SK-N-SH treated with all-trans-retinoic acid at 6 μM for 48 hours (cell line): ENCODE measurements around the gene AVPI1.
"Not testable (repeated sequence)": the region's sequence is repeated elsewhere in the genome, so short reads cannot be mapped to it uniquely, and the experiment has no call there.

Experiments used
- ATAC-seq: fragments of 200-7000 bp; cut with Tn5 transposase; 3 replicates; pipeline ENCODE4 v1.9.1; 2020; ENCODE audit warnings: mild to moderate bottlenecking, moderate library complexity
- ARNTL ChIP-seq: fragments of 450-650 bp; formaldehyde crosslinking; IDR thresholded peaks from 2 replicates; pipeline ENCODE4 v1.5.0; 2020; ENCODE audit warnings: low read depth, mild to moderate bottlenecking, moderate library complexity, borderline replicate concordance
- BACH2 ChIP-seq: fragments of 250-450 bp; sonication (Bioruptor Pico); IDR thresholded peaks from 2 replicates; pipeline ENCODE4 v1.9.0; 2021; ENCODE audit warnings: mild to moderate bottlenecking, borderline replicate concordance
- CSDC2 ChIP-seq: fragments of 250-450 bp; sonication (Bioruptor Pico); IDR thresholded peaks from 2 replicates; pipeline ENCODE4 v1.5.0; 2020; ENCODE audit warnings: mild to moderate bottlenecking, moderate library complexity
- ESRRG ChIP-seq: fragments of 250-450 bp; sonication (Bioruptor Pico); IDR thresholded peaks from 2 replicates; pipeline ENCODE4 v1.6.1; 2021; ENCODE audit warnings: mild to moderate bottlenecking
- GLIS3 ChIP-seq: fragments of 250-450 bp; sonication (Bioruptor Pico); IDR thresholded peaks from 2 replicates; pipeline ENCODE4 v1.5.0; 2020; ENCODE audit warnings: mild to moderate bottlenecking, moderate library complexity
- ISL1 ChIP-seq: fragments of 250-450 bp; sonication (Bioruptor Pico); IDR thresholded peaks from 2 replicates; pipeline ENCODE4 v2.1.2; 2022; ENCODE audit warnings: mild to moderate bottlenecking, moderate library complexity
- RARB ChIP-seq: fragments of 250-450 bp; sonication (Bioruptor Pico); IDR thresholded peaks from 2 replicates; pipeline ENCODE4 v1.8.0; 2021; ENCODE audit warnings: mild to moderate bottlenecking, moderate library complexity
- SNAI2 ChIP-seq: fragments of 250-450 bp; sonication (Bioruptor Pico); IDR thresholded peaks from 2 replicates; pipeline ENCODE4 v1.5.0; 2020; ENCODE audit warnings: mild to moderate bottlenecking, moderate library complexity
- TOX ChIP-seq: fragments of 250-450 bp; sonication (Bioruptor Pico); IDR thresholded peaks from 2 replicates; pipeline ENCODE4 v1.8.0; 2021; ENCODE audit warnings: mild to moderate bottlenecking, moderate library complexity, borderline replicate concordance
- ZC3H10 ChIP-seq: fragments of 250-450 bp; sonication (Bioruptor Pico); IDR thresholded peaks from 2 replicates; pipeline ENCODE4 v1.5.1; 2021; ENCODE audit warnings: mild to moderate bottlenecking, moderate library complexity
- ZFP3 ChIP-seq: fragments of 250-450 bp; sonication (Bioruptor Pico); IDR thresholded peaks from 2 replicates; pipeline ENCODE4 v1.5.0; 2020; ENCODE audit warnings: mild to moderate bottlenecking, moderate library complexity
- ZFP30 ChIP-seq: fragments of 450-650 bp; formaldehyde crosslinking; IDR thresholded peaks from 2 replicates; pipeline ENCODE4 v1.5.0; 2022; ENCODE audit warnings: mild to moderate bottlenecking, moderate library complexity
- ZNF565 ChIP-seq: fragments of 450-650 bp; formaldehyde crosslinking; conservative IDR thresholded peaks from 2 replicates; pipeline ENCODE4 v1.5.0; 2020; ENCODE audit warnings: low read depth, mild to moderate bottlenecking, moderate library complexity
- ZNF70 ChIP-seq: fragments of 450-650 bp; formaldehyde crosslinking; IDR thresholded peaks from 2 replicates; pipeline ENCODE4 v1.5.0; 2020; ENCODE audit warnings: mild to moderate bottlenecking, moderate library complexity
- ZNF8 ChIP-seq: fragments of 450-650 bp; formaldehyde crosslinking; IDR thresholded peaks from 2 replicates; pipeline ENCODE4 v1.5.0; 2020; ENCODE audit warnings: mild to moderate bottlenecking, moderate library complexity
- TF ChIP-seq, protein P1 (sequence below): fragments of 250-450 bp; sonication (Bioruptor Pico); IDR thresholded peaks from 2 replicates; pipeline ENCODE4 v1.5.0; 2020; ENCODE audit warnings: mild to moderate bottlenecking, moderate library complexity
- TF ChIP-seq, protein P2 (sequence below): fragments of 250-450 bp; sonication (Bioruptor Pico); IDR thresholded peaks from 2 replicates; pipeline ENCODE4 v1.5.1; 2020; ENCODE audit warnings: low read depth, mild to moderate bottlenecking, moderate library complexity
- TF ChIP-seq, protein P3 (sequence below): fragments of 250-450 bp; sonication (Bioruptor Pico); IDR thresholded peaks from 2 replicates; pipeline ENCODE4 v1.5.1; 2021; ENCODE audit warnings: mild to moderate bottlenecking, moderate library complexity
- TF ChIP-seq, protein P4 (sequence below): fragments of 250-450 bp; sonication (Bioruptor Pico); IDR thresholded peaks from 2 replicates; pipeline ENCODE4 v1.8.0; 2021; ENCODE audit warnings: low read depth, mild to moderate bottlenecking, moderate library complexity, borderline replicate concordance

AVPI1 gene

DNA sequence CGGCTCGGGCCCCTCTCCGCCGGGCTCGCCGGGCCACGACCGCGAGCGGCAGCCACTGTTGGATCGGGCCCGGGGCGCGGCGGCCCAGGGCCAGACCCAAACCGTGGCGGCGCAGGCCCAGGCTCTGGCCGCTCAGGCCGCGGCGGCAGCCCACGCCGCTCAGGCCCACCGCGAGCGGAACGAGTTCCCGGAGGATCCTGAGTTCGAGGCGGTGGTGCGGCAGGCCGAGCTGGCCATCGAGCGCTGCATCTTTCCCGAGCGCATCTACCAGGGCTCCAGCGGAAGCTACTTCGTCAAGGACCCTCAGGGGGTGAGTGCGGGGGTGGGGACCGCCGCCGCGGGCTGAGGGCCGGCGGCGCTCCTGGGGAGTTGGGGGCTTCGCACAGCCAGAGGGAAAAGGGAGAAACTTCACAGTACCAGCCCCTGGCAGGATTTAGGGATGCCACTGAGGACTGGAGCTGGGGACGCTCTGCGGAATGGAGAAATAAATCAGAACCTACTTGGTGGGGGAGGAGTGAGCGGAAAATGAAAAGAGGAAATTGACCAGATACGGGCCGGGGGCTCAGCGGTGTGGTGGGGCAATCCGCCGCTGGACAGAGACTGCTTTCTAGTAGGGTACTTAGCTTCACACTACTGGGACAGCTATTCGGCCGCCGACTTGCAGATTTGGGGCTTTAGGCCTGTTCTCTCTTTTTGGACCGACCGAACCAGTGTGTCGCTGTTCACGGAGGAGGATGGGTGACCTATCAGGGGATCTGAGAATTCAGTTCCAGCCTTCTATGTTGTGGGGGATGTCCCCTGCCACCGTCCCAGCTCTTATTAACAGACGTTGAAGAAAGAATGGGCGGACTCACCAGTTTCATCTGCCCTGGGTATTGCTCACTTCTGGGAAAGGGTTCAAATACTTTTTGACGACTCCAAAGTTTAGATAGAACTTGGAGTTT is 45.9 kb downstream of the AVPI1 start:
- ATAC-seq: peak; percentile 50
- TF ChIP-seq, protein P1, sequence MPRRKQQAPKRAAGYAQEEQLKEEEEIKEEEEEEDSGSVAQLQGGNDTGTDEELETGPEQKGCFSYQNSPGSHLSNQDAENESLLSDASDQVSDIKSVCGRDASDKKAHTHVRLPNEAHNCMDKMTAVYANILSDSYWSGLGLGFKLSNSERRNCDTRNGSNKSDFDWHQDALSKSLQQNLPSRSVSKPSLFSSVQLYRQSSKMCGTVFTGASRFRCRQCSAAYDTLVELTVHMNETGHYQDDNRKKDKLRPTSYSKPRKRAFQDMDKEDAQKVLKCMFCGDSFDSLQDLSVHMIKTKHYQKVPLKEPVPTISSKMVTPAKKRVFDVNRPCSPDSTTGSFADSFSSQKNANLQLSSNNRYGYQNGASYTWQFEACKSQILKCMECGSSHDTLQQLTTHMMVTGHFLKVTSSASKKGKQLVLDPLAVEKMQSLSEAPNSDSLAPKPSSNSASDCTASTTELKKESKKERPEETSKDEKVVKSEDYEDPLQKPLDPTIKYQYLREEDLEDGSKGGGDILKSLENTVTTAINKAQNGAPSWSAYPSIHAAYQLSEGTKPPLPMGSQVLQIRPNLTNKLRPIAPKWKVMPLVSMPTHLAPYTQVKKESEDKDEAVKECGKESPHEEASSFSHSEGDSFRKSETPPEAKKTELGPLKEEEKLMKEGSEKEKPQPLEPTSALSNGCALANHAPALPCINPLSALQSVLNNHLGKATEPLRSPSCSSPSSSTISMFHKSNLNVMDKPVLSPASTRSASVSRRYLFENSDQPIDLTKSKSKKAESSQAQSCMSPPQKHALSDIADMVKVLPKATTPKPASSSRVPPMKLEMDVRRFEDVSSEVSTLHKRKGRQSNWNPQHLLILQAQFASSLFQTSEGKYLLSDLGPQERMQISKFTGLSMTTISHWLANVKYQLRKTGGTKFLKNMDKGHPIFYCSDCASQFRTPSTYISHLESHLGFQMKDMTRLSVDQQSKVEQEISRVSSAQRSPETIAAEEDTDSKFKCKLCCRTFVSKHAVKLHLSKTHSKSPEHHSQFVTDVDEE: 0 out of 2 replicates have a peak, but pooled peaks have one; percentile 18
- TF ChIP-seq ZFP30 (no peak), CSDC2 (CRISPR knock-in tag) (0 out of 2 replicates have a peak, but pooled peaks have one; percentile 28)
- TF ChIP-seq, all 23 proteins: peak for 2

DNA sequence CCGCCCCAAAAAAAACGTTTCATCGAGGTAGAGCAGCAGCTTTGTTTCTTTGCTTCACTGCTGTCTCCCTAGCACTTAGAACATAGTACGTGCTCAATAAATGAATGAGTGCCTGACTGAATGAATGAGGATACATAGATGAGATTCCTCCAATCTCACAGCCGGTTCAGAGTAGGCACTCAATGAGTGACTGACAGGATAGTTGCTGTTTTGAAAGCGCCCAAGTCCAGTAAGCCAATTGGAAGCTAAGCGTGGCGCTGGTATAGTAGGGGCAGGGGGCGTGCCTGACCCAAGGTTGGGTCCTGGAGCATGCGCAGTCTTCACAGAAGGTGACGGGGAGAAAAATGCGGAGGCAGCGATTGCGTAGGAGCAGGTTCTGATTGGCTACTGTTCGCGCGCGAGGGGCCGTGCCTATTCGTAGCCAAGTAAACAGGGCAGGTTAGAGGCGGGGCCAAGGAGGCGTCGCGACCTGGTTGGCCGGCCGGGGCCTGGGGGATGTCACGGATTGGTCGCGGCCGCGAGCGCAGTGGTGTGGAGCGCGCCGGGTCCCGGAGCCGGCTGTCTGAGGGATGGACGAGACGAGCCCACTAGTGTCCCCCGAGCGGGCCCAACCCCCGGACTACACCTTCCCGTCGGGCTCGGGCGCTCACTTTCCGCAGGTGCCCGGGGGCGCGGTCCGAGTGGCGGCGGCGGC is 46.7 kb downstream of the AVPI1 start, which contains the start of gene PI4K2A:
Gene PI4K2A, plus strand, starts transcription at position 498 of the 694 bp plus-strand sequence. Its CDS starts 72 bp downstream, at position 570.
- no peak for TF ChIP-seq CSDC2 (CRISPR knock-in tag)
- TF ChIP-seq GLIS3 (CRISPR knock-in tag): no peak
- TF ChIP-seq ZNF70 (CRISPR knock-in tag): no peak
- TF ChIP-seq ISL1 (CRISPR knock-in tag): no peak
- TF ChIP-seq, protein P2, sequence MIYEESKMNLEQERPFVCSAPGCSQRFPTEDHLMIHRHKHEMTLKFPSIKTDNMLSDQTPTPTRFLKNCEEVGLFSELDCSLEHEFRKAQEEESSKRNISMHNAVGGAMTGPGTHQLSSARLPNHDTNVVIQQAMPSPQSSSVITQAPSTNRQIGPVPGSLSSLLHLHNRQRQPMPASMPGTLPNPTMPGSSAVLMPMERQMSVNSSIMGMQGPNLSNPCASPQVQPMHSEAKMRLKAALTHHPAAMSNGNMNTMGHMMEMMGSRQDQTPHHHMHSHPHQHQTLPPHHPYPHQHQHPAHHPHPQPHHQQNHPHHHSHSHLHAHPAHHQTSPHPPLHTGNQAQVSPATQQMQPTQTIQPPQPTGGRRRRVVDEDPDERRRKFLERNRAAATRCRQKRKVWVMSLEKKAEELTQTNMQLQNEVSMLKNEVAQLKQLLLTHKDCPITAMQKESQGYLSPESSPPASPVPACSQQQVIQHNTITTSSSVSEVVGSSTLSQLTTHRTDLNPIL: no peak
- TF ChIP-seq, protein P3, sequence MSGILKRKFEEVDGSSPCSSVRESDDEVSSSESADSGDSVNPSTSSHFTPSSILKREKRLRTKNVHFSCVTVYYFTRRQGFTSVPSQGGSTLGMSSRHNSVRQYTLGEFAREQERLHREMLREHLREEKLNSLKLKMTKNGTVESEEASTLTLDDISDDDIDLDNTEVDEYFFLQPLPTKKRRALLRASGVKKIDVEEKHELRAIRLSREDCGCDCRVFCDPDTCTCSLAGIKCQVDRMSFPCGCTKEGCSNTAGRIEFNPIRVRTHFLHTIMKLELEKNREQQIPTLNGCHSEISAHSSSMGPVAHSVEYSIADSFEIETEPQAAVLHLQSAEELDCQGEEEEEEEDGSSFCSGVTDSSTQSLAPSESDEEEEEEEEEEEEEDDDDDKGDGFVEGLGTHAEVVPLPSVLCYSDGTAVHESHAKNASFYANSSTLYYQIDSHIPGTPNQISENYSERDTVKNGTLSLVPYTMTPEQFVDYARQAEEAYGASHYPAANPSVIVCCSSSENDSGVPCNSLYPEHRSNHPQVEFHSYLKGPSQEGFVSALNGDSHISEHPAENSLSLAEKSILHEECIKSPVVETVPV (CRISPR knock-in tag): no peak
- TF ChIP-seq, protein P4, sequence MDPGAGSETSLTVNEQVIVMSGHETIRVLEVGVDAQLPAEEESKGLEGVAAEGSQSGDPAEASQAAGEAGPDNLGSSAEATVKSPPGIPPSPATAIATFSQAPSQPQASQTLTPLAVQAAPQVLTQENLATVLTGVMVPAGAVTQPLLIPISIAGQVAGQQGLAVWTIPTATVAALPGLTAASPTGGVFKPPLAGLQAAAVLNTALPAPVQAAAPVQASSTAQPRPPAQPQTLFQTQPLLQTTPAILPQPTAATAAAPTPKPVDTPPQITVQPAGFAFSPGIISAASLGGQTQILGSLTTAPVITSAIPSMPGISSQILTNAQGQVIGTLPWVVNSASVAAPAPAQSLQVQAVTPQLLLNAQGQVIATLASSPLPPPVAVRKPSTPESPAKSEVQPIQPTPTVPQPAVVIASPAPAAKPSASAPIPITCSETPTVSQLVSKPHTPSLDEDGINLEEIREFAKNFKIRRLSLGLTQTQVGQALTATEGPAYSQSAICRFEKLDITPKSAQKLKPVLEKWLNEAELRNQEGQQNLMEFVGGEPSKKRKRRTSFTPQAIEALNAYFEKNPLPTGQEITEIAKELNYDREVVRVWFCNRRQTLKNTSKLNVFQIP (CRISPR knock-in tag): no peak
- no peak for TF ChIP-seq ZFP3
- no peak for TF ChIP-seq SNAI2
- no peak for TF ChIP-seq ZNF565
- TF ChIP-seq ZC3H10: no peak
- TF ChIP-seq ESRRG (CRISPR knock-in tag): no peak
- no peak for TF ChIP-seq ZFP30

DNA sequence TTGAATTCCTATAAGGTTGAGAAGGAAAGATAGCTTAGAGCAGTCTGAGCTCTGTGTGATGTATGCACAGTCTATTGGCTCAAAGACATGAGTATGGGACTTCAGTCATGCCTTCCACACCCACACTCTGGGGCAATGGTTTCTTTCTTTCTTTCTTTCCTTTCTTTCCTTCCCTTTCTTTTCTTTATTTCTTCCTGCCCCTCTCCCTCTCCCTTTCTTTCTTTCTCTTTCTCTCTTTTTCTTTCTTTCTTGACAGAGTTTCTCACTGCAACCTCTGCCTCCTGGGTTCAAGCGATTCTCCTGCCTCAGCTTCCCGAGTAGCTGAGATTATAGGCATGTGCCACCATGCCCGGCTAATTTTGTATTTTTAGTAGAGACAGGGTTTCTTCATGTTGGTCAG is 48.0 kb downstream of the AVPI1 start:
- ATAC-seq: not testable (repeated sequence)

More for the DNA sequence above, 46.7 kb downstream of the AVPI1 start, which contains the start of gene PI4K2A:
- peak; percentile 99 for ATAC-seq

DNA sequence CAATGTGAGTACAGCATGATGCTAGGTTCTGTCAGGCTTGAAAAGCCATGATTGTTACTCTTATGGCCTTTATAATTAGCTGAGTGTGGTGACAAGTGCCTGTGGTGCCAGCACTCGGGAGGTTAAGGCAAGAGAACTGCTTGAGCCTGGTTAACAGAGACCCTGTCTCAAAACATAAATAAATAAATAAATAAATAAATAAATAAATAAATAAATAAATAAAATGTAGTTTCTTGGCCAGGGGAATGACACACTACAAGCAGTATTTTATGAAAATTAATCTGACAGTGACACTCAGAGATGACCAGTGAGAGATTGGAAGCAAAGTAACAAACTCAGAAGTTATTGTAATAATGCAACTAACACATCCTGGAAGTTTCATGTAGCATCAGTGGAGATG is 51.5 kb downstream of the AVPI1 start:
- ATAC-seq: no peak
- TF ChIP-seq TOX (CRISPR knock-in tag): no peak
- no peak for TF ChIP-seq ZNF8 (CRISPR knock-in tag)
- no peak for TF ChIP-seq ARNTL (CRISPR knock-in tag)
- no peak for TF ChIP-seq RARB (CRISPR knock-in tag)
- no peak for TF ChIP-seq ZFP30
- TF ChIP-seq ZC3H10: no peak
- TF ChIP-seq, protein P4 (CRISPR knock-in tag): no peak
- TF ChIP-seq, protein P3 (CRISPR knock-in tag): no peak
- TF ChIP-seq BACH2: no peak
- TF ChIP-seq, protein P1: no peak
- no peak for TF ChIP-seq GLIS3 (CRISPR knock-in tag)
- no peak for TF ChIP-seq ESRRG (CRISPR knock-in tag)
